HCT116 (cell line): ENCODE measurements around the gene TMC6.

Experiments used
- CEBPB ChIP-seq: IDR thresholded peaks from 2 replicates; pipeline ENCODE4 v1.6.1; 2012; ENCODE audit warnings: low read depth
- EGR1 ChIP-seq: IDR thresholded peaks from 2 replicates; pipeline ENCODE4 v1.6.1; 2012; ENCODE audit warnings: low read depth
- ELF1 ChIP-seq: IDR thresholded peaks from 2 replicates; pipeline ENCODE4 v1.6.1; 2012; ENCODE audit warnings: low read depth, borderline replicate concordance
- EZH2 ChIP-seq: fragments of 200-600 bp; sonication (generic); IDR thresholded peaks from 2 replicates; pipeline ENCODE4 v1.6.1; 2017; ENCODE audit warnings: antibody characterized with exemption, mixed run types
- POLR2A ChIP-seq: IDR thresholded peaks from 2 replicates; pipeline ENCODE4 v1.7.0; 2011; ENCODE audit warnings: borderline replicate concordance; ENCODE audit not compliant: insufficient read depth, insufficient read length; ENCODE audit errors: extremely low read depth
- POLR2AphosphoS5 ChIP-seq: IDR thresholded peaks from 2 replicates; pipeline ENCODE4 v1.6.1; 2011; ENCODE audit warnings: mild to moderate bottlenecking, low read depth, low read length, moderate library complexity
- RAD21 ChIP-seq: IDR thresholded peaks from 2 replicates; pipeline ENCODE4 v1.6.1; 2012; ENCODE audit warnings: low read depth, mild to moderate bottlenecking
- SIN3A ChIP-seq: IDR thresholded peaks from 2 replicates; pipeline ENCODE4 v1.6.1; 2012; ENCODE audit warnings: low read depth
- SP1 ChIP-seq: IDR thresholded peaks from 2 replicates; pipeline ENCODE4 v1.6.1; 2012; ENCODE audit warnings: low read depth
- TCF7L2 ChIP-seq: IDR thresholded peaks from 2 replicates; pipeline ENCODE4 v1.7.0; 2011; ENCODE audit warnings: borderline replicate concordance, inconsistent platforms; ENCODE audit not compliant: insufficient read depth, insufficient read length; ENCODE audit errors: extremely low read depth
- ZFX ChIP-seq: fragments of 450-650 bp; IDR thresholded peaks from 2 replicates; pipeline ENCODE4 v1.6.1; 2017
- TF ChIP-seq, protein P1 (sequence below), 3 experiments: fragments of 200-600 bp in 1 of 3; sonication (generic) in 1 of 3; IDR thresholded peaks in 2 of 3; conservative IDR thresholded peaks in 1 of 3; 2 replicates each; pipeline ENCODE4 v1.5.1; 2012 to 2017; ENCODE audit warnings: low read depth in 2 of 3, low read length in 2 of 3, antibody characterized with exemption in 1 of 3, borderline replicate concordance in 1 of 3, control low read depth in 1 of 3, mild to moderate bottlenecking in 1 of 3, mixed read lengths in 1 of 3, mixed run types in 1 of 3, moderate library complexity in 1 of 3; ENCODE audit not compliant: insufficient read depth in 1 of 3
- TF ChIP-seq, protein P2 (sequence below): IDR thresholded peaks from 2 replicates; pipeline ENCODE4 v1.6.1; 2012

DNA sequence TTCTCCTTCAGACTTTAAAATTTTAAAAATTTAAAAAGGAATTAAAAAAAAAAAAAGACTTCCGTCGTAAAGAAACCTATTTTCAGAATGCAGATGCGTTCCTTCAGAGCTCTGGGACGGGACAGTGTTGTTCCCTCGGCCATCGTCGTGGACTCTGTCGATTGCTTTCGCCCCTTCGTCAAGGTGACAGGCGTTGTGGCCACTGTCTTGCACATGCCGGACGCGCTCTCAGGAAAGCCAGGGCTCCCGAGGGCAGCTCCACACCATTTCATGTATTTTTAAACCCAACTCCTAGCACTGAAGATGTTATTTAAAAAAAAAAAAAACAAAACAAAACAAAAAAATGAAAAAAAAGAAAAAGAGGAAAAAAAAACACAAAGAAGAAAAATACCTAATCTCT, 22.3 kb downstream of the TMC6 start:
- TF ChIP-seq, protein P1, sequence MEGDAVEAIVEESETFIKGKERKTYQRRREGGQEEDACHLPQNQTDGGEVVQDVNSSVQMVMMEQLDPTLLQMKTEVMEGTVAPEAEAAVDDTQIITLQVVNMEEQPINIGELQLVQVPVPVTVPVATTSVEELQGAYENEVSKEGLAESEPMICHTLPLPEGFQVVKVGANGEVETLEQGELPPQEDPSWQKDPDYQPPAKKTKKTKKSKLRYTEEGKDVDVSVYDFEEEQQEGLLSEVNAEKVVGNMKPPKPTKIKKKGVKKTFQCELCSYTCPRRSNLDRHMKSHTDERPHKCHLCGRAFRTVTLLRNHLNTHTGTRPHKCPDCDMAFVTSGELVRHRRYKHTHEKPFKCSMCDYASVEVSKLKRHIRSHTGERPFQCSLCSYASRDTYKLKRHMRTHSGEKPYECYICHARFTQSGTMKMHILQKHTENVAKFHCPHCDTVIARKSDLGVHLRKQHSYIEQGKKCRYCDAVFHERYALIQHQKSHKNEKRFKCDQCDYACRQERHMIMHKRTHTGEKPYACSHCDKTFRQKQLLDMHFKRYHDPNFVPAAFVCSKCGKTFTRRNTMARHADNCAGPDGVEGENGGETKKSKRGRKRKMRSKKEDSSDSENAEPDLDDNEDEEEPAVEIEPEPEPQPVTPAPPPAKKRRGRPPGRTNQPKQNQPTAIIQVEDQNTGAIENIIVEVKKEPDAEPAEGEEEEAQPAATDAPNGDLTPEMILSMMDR (IDR thresholded peaks at IDR 0.05 in 2 of 3, conservative IDR thresholded peaks at IDR 0.05 in 1 of 3; ENCODE audit: borderline replicate concordance in 1 of 3, insufficient read depth in 1 of 3, low read depth in 2 of 3, low read length in 2 of 3), result no peak
- TF ChIP-seq EZH2, result no peak
- no peak for TF ChIP-seq ZFX
- TF ChIP-seq, protein P2, sequence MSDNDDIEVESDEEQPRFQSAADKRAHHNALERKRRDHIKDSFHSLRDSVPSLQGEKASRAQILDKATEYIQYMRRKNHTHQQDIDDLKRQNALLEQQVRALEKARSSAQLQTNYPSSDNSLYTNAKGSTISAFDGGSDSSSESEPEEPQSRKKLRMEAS, result no peak
- TF ChIP-seq EGR1, result no peak
- TF ChIP-seq POLR2AphosphoS5, result no peak
- no peak for TF ChIP-seq POLR2A
- TF ChIP-seq RAD21, result no peak
- no peak for TF ChIP-seq TCF7L2
- TF ChIP-seq CEBPB, result no peak
- TF ChIP-seq SIN3A, result no peak
- no peak for TF ChIP-seq SP1
- TF ChIP-seq ELF1, result no peak
